CMK (cell line): ENCODE results near the gene CEBPB.

ENCODE experiments used
- DNase-seq: peaks from one replicate; pipeline ENCODE4 v3.0.0-alpha.2; 2010; ENCODE audit warnings: low read depth

Gene CEBPB

DNA sequence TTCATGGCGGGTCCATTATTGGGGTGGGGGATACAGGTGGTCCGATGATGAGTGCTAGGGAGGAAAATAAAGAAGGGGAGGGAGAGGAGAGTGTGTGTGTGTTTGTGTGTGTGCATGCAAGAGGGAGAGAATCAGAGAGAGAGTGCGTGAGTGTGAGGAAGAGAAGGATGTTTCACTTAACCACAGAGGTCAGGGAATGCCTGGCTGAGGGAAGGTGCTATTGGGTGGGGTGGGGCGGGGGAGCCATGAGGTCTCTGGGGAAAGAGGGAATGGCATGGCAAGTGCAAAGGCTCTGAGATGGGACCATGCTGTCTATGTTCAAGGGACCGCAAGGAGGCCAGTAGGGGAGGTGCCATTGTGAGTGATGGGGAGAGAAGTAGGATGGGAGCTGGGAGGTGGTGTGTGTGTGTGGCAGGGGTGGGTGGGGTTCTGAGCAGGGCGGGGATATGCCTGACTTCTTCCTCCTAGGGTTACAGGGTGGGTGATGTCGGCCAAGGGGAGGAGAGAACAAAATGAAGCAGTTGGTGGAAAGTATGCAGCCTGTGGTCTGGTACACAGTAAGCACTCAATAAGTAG, 23.0 kb downstream of the CEBPB start:
- no peak for DNase-seq

DNA sequence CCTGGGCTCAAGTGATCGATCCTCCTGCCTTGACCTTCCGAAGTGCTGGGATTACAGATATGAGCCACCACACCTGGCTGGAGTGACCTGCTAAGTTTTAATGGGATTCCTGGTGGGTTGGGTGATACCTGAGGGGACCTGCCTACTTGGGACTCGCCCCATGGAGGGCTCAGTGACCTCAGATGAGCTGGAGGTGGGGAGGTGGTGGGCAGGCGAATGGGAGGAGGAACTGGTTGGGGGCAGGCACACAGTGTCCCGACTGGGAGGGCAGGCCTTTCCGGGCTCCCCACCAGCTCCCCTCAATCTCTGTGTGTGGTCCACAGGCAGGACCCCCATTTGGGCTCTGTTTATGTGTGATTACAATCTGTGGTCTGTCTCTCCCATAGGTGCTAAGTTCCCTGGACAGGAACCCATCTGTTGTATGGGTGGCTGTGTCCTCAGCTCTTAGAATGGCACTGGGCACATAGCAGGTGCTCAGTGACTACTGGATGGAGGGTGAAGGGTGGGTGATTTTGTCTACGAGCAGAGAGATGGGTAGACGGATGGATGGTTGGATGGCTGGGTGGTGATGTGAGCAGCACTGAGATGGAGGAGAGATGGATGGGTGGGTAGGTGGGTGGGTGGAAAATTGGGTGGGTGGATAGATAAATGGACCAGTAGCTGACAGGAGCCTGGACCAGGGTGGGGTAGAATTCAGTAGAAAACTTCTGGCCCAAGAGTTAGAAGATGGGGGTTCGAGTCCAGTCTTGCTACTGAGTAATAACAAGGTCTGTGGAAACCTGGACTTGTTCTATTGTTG, 23.8 kb downstream of the CEBPB start:
- no peak for DNase-seq

- DNase-seq = no peak
These were observed 24.6 kb downstream of the CEBPB start for GRCh38 chr20:50215101-50215690.

GRCh38 chr20:50215926-50216325, 25.3 kb downstream of the CEBPB start:
- no peak for DNase-seq

- DNase-seq = no peak
These were observed 26.0 kb downstream of the CEBPB start for GRCh38 chr20:50216543-50217206.

DNA sequence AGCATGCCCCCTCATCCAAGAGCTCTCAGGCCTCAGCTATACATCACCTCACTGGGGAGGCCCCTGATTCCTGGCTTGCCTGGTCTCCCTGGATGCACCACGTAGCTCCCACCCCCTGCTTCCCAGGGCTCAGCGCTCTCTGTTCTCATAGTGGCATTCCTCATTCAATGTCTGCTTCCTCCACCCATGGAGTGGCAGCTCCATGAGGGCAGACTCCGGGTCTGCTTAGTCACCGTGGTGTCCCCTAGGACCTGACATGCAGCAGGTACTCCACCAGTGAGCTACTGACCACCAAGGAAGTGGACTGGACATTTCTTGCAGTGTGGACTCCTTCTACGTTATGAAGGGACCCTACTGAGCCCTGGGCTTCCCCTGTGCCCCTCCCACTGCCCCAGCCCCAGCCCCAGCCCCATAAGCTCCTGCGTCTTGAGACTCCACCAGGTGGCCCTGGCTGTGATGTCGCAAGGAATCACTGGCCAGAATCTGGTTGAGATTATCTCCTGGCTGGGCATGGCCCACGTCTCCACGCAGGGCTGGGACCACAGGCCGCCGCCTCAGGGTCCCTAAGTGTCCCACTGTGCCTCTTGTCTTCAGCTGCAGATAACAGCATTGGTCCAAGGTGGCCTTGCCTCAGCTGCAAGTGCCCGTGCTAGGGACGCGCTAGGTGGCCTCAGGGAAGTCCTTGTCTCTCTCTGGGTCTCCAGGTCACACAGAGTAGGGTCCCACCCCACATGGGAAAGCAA, 26.7 kb downstream of the CEBPB start:
- no peak for DNase-seq

DNA sequence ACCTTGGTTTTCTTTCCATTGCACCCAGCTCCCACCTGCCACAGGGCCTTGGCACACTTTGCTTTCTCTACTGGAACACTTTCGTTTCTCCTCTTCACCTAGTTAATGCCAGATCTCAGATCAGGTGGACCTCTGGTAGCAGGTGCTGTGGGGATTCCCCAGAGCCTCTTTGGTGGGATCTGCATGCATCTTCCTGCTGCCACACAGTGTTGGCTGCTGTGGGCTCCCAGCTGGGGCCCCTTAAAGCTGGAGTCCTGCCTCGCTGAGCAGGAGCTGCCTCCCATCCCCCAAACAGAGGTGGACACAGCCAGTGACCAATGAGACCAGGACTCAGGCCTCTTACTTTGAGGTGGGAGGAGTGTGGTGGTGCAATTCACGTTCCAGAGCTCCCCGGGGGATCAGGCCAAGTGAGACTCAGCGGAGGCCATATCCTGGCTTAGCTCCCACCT, 28.4 kb downstream of the CEBPB start:
- DNase-seq = no peak

DNA sequence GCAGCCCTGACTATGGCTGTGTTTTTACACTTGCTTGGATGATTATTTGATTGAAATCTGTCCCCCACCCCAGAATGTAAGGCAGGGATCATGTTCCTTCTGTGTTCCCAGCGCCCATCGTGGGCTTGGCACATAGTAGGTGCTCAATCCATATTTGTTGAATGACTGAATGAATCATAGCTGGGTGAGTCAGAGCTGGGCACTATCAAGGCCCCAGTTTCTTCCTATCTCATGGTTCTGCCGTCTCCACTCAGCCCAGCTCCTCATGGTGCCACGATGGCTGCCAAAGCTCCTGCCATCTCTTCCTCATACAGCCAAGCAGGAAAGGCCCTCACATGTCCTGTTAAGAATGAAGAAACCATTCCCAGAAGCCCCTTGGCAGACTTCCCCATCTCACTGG, 29.0 kb downstream of the CEBPB start:
- DNase-seq = no peak

GRCh38 chr20:50220093-50220893, 29.7 kb downstream of the CEBPB start:
- DNase-seq = no peak

GRCh38 chr20:50220894-50221365, 30.3 kb downstream of the CEBPB start:
- DNase-seq = no peak

GRCh38 chr20:50221501-50222308, 31.1 kb downstream of the CEBPB start:
- no peak for DNase-seq

GRCh38 chr20:50222309-50223038, 31.8 kb downstream of the CEBPB start:
- DNase-seq = no peak

GRCh38 chr20:50223039-50224005, 32.7 kb downstream of the CEBPB start:
- no peak for DNase-seq

- DNase-seq = no peak
These were observed 33.4 kb downstream of the CEBPB start for GRCh38 chr20:50224052-50224451.

GRCh38 chr20:50224531-50225255, 34.1 kb downstream of the CEBPB start:
- no peak for DNase-seq

DNA sequence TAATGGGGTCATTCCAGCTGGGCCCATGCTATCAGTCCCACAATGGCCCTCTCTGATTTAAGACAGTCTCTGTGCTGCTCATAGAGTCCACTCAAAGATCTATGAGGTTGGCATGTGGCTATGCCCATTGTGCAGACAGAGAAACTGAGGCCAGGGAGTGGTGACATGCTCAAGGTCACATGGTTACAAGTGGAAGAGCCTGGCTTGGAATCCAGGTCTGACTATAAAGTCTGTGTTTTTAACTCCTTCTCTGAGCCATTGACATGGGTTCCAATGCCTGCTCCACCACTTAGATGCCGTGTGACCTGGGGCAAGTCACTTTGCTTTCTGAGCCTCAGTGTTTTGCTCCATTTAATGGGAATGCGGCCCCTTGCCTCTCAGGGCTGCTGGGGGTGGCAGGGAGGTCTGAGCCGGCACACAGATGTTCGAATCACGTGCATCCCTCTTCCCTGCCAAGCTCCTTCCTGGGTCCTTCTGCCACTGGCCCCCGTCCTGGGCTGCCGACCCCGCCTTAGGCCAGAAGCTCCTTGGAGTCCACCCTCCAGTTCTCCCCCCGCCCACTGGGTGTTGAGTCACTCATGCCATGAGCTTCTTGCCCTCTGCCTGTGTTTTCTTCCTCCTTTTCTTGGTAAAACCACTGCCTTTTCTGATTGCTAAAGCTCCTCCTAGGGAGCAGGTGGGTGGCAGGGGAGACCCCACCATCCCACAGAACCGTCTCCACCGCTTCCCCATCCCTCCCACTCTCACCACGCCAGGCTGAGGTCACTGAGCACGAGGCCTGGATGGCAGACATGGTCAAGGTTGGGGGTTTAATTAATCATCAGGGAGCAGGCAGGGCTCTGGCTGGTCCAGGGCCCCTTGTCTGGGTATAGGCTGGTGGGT, 35.7 kb downstream of the CEBPB start:
- DNase-seq = no peak

GRCh38 chr20:50227506-50227905, 36.9 kb downstream of the CEBPB start:
- no peak for DNase-seq
